ENCODE results near the gene TEX10. TPM values are rescaled to one million over a fixed set of nuclear protein-coding genes. Genes with fewer than 3 reads are reported as not detected.

The TEX10 gene
- total and polyA plus RNA-seq, 9 of the 15 experiments (the other 6 are each of a cell fraction or from before 2014, with no cell fraction given) = 27.8 to 60.0 (median 47.9) TPM

DNA sequence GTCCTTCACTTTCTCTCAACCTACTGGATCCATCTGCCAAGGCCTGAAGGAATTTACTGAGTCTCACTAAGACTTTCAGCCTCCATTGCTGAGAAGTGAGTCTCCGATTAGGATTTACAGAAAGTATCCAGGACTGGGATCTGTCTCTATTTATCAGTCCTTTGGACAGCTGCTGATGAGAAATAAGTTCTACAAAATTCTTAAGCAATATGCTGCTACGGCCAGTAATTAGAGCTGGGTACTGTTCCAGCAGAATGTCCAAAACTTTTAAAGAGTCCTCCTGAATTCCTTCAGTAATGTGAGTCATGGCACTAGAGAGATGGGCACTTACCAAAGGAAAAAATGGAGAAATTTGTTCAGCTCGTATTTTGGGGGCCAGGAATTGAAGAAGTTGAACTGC, 5.9 kb downstream of the TEX10 start (continued):
- TF ChIP-seq, protein P1, sequence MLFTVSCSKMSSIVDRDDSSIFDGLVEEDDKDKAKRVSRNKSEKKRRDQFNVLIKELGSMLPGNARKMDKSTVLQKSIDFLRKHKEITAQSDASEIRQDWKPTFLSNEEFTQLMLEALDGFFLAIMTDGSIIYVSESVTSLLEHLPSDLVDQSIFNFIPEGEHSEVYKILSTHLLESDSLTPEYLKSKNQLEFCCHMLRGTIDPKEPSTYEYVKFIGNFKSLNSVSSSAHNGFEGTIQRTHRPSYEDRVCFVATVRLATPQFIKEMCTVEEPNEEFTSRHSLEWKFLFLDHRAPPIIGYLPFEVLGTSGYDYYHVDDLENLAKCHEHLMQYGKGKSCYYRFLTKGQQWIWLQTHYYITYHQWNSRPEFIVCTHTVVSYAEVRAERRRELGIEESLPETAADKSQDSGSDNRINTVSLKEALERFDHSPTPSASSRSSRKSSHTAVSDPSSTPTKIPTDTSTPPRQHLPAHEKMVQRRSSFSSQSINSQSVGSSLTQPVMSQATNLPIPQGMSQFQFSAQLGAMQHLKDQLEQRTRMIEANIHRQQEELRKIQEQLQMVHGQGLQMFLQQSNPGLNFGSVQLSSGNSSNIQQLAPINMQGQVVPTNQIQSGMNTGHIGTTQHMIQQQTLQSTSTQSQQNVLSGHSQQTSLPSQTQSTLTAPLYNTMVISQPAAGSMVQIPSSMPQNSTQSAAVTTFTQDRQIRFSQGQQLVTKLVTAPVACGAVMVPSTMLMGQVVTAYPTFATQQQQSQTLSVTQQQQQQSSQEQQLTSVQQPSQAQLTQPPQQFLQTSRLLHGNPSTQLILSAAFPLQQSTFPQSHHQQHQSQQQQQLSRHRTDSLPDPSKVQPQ (CRISPR knock-in tag; IDR thresholded peaks at IDR 0.05; ENCODE audit: borderline replicate concordance) = no peak
- TF ChIP-seq, protein P2, sequence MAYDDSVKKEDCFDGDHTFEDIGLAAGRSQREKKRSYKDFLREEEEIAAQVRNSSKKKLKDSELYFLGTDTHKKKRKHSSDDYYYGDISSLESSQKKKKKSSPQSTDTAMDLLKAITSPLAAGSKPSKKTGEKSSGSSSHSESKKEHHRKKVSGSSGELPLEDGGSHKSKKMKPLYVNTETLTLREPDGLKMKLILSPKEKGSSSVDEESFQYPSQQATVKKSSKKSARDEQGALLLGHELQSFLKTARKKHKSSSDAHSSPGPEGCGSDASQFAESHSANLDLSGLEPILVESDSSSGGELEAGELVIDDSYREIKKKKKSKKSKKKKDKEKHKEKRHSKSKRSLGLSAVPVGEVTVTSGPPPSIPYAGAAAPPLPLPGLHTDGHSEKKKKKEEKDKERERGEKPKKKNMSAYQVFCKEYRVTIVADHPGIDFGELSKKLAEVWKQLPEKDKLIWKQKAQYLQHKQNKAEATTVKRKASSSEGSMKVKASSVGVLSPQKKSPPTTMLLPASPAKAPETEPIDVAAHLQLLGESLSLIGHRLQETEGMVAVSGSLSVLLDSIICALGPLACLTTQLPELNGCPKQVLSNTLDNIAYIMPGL (CRISPR knock-in tag; IDR thresholded peaks at IDR 0.05) = no peak
- no peak for TF ChIP-seq SETDB1 (IDR thresholded peaks at IDR 0.05; ENCODE audit: low read length)
- TF ChIP-seq ZNF75A (CRISPR knock-in tag; IDR thresholded peaks at IDR 0.05) = no peak
- TF ChIP-seq GATAD2B (IDR thresholded peaks at IDR 0.05; ENCODE audit: borderline replicate concordance) = no peak
- no peak for TF ChIP-seq IFI16 (CRISPR knock-in tag; IDR thresholded peaks at IDR 0.05)

DNA sequence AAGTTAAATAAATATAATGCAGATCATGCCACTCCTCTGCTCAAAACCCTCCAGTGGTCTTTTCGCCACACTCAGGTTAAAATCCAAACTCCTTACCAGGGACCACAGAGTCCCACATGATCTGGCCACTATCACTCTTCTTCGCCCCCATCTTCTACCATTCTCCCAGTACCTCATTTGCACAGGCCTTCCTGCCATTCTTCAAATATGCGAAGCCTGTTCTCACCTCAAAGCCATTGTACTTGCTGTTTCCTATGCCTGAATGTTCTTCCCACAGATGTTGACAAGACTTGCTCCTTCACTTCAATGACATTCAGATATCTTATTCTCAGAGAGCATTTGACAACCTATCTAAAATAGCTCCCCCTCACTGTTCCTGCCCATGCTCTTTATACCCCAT, 10.9 kb downstream of the TEX10 start:
- BruUV-seq (replicated peaks) = TSS peak; percentile 1
- ATAC-seq = no peak
- in situ Hi-C loops (cut with MboI) (loop anchor here (5.0 to 25.0 kb wide), 2 partner anchors 85 to 245 kb away; partner anchors contain the start of genes CAVIN4 and MSANTD3), intact Hi-C loops (cut with micrococcal nuclease) (no loop called here)
- H3K36me3 ChIP-seq (ENCODE audit: control insufficient read depth, insufficient read depth, low read length) = peaks cover 91% of the 10 kb centered on the region
- H3K4me2 ChIP-seq (ENCODE audit: insufficient read depth, low read length) = no peak overlapping the region
- H3K27me3 ChIP-seq (ENCODE audit: control insufficient read depth in 2 of 2, insufficient read depth in 2 of 2, low read length in 2 of 2) = no peaks in the 10 kb centered on the region
- 94% methylated on average over 3 of the region's 3 CpGs for WGBS (ENCODE audit: insufficient coverage, low coverage, missing lambda C conversion rate)
- no peak overlapping the region for H2AFZ ChIP-seq (ENCODE audit: low read depth, low read length)
- H3K4me3 ChIP-seq = no peak overlapping the region
- POLR2A ChIA-PET = interaction anchor here (0.7 to 3.7 kb wide), 4 partner anchors 10 to 363 kb away, joined by 4 to 21 read pairs (median 6); partner anchors contain the start of gene TEX10
- no peak for FAIRE-seq
- H3K9me3 ChIP-seq (replicated peaks; ENCODE audit: control insufficient read depth, insufficient read depth, low read depth, low read length) = no peaks in the 10 kb centered on the region
- no peaks in the 10 kb centered on the region for H3K4me1 ChIP-seq (replicated peaks in 1 of 2; ENCODE audit: control insufficient read depth in 2 of 2, insufficient read depth in 2 of 2, low read length in 2 of 2)
- peaks cover 85% of the 10 kb centered on the region for H3K79me2 ChIP-seq (ENCODE audit: control insufficient read depth, insufficient read depth, low read length)
- H3K9ac ChIP-seq (ENCODE audit: insufficient read depth in 1 of 2, low read depth in 2 of 2, low read length in 2 of 2) = no peak overlapping the region
- no peak overlapping the region for H3K27ac ChIP-seq (ENCODE audit: extremely low read depth, low read depth, low read length)
- no peak for DNase-seq (ENCODE audit: extremely low read depth in 1 of 4, low spot score in 3 of 4)
- no peaks in the 10 kb centered on the region for H4K20me1 ChIP-seq (replicated peaks; ENCODE audit: control insufficient read depth, insufficient read depth, low read length)
- H3K9me1 ChIP-seq (ENCODE audit: control insufficient read depth, insufficient read depth, low read length) = no peaks in the 10 kb centered on the region
- CTCF ChIA-PET (ENCODE audit: low intra/inter-chr PET ratio) = no interaction called here
- TF ChIP-seq, protein P3, sequence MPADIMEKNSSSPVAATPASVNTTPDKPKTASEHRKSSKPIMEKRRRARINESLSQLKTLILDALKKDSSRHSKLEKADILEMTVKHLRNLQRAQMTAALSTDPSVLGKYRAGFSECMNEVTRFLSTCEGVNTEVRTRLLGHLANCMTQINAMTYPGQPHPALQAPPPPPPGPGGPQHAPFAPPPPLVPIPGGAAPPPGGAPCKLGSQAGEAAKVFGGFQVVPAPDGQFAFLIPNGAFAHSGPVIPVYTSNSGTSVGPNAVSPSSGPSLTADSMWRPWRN (IDR thresholded peaks at IDR 0.05; ENCODE audit: low read depth) = no peak
- TF ChIP-seq TAF7 (tag; IDR thresholded peaks at IDR 0.05) = no peak
- no peak for TF ChIP-seq CCAR2 (IDR thresholded peaks at IDR 0.05; ENCODE audit: low read depth, low read length)
- no peak for TF ChIP-seq NFYB (IDR thresholded peaks at IDR 0.05; ENCODE audit: extremely low read depth, insufficient read length)
- TF ChIP-seq TBP (optimal IDR thresholded peaks at IDR 0.05; ENCODE audit: low read depth, low read length) = no peak
- TF ChIP-seq CC2D1A (IDR thresholded peaks at IDR 0.05) = no peak
- TF ChIP-seq KDM4B (IDR thresholded peaks at IDR 0.05; ENCODE audit: borderline replicate concordance in 2 of 2, low read depth in 1 of 2) = no peak
- TF ChIP-seq, protein P4, sequence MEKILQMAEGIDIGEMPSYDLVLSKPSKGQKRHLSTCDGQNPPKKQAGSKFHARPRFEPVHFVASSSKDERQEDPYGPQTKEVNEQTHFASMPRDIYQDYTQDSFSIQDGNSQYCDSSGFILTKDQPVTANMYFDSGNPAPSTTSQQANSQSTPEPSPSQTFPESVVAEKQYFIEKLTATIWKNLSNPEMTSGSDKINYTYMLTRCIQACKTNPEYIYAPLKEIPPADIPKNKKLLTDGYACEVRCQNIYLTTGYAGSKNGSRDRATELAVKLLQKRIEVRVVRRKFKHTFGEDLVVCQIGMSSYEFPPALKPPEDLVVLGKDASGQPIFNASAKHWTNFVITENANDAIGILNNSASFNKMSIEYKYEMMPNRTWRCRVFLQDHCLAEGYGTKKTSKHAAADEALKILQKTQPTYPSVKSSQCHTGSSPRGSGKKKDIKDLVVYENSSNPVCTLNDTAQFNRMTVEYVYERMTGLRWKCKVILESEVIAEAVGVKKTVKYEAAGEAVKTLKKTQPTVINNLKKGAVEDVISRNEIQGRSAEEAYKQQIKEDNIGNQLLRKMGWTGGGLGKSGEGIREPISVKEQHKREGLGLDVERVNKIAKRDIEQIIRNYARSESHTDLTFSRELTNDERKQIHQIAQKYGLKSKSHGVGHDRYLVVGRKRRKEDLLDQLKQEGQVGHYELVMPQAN (IDR thresholded peaks at IDR 0.05; ENCODE audit: borderline replicate concordance) = no peak
